NCI-H1694 treated with DMSO at 0.1 percent for 48 hours (cell line): ENCODE data around the gene ZBTB21.
"Not testable (repeated sequence)": the region's sequence is repeated elsewhere in the genome, so short reads cannot be mapped to it uniquely, and the experiment has no call there.

Experiments used
- DNase-seq: peaks from one replicate; lab custom pipeline; 2025; lab: John Stamatoyannopoulos, UW

The ZBTB21 gene

GRCh38 chr21:42019101-42019605 is 9.0 kb upstream of the ZBTB21 start:
- DNase-seq, result no peak

- DNase-seq, result no peak
These were observed 6.9 kb upstream of the ZBTB21 start for GRCh38 chr21:42017022-42017421.

GRCh38 chr21:42016364-42016985 is 6.3 kb upstream of the ZBTB21 start:
- no peak for DNase-seq

- DNase-seq, result no peak
These were observed 3.8 kb upstream of the ZBTB21 start for GRCh38 chr21:42013931-42014330.

- DNase-seq, result no peak
These were observed 3.2 kb upstream of the ZBTB21 start for GRCh38 chr21:42013376-42013775.

GRCh38 chr21:42012763-42013329 is 2.7 kb upstream of the ZBTB21 start:
- DNase-seq, result no peak

GRCh38 chr21:42012344-42012743 is 2.2 kb upstream of the ZBTB21 start:
- DNase-seq, result no peak

GRCh38 chr21:42010507-42011495 is 641 bp upstream of the ZBTB21 start:
- DNase-seq, result peak; percentile 24

- no peak for DNase-seq
These were observed 936 bp downstream of the ZBTB21 start for GRCh38 chr21:42009018-42009830.

- DNase-seq, result no peak
These were observed 2.7 kb downstream of the ZBTB21 start for GRCh38 chr21:42007356-42007940.

- no peak for DNase-seq
These were observed 3.4 kb downstream of the ZBTB21 start for GRCh38 chr21:42006765-42007164.

GRCh38 chr21:42004406-42005199 is 5.6 kb downstream of the ZBTB21 start:
- DNase-seq, result no peak

- no peak for DNase-seq
These were observed 7.1 kb downstream of the ZBTB21 start for GRCh38 chr21:42003051-42003461.

GRCh38 chr21:42002421-42002958 is 7.7 kb downstream of the ZBTB21 start:
- DNase-seq, result no peak

- DNase-seq, result no peak
These were observed 8.4 kb downstream of the ZBTB21 start for GRCh38 chr21:42001781-42002180.

- DNase-seq, result no peak
These were observed 9.3 kb downstream of the ZBTB21 start for GRCh38 chr21:42000908-42001307.

GRCh38 chr21:41997657-41998056 is 12.5 kb downstream of the ZBTB21 start:
- DNase-seq, result no peak

- DNase-seq, result no peak
These were observed 14.6 kb downstream of the ZBTB21 start for GRCh38 chr21:41995577-41995976.

GRCh38 chr21:41994613-41995012 is 15.5 kb downstream of the ZBTB21 start:
- not testable (repeated sequence) for DNase-seq

- DNase-seq, result no peak
These were observed 16.4 kb downstream of the ZBTB21 start for GRCh38 chr21:41993744-41994143.
